COLO668 (cell line): ENCODE measurements around the gene FSTL4.

Experiments used
- DNase-seq: peaks from one replicate; lab custom pipeline; 2025; ENCODE audit not compliant: unreplicated experiment; lab: John Stamatoyannopoulos, UW

Gene FSTL4

DNA sequence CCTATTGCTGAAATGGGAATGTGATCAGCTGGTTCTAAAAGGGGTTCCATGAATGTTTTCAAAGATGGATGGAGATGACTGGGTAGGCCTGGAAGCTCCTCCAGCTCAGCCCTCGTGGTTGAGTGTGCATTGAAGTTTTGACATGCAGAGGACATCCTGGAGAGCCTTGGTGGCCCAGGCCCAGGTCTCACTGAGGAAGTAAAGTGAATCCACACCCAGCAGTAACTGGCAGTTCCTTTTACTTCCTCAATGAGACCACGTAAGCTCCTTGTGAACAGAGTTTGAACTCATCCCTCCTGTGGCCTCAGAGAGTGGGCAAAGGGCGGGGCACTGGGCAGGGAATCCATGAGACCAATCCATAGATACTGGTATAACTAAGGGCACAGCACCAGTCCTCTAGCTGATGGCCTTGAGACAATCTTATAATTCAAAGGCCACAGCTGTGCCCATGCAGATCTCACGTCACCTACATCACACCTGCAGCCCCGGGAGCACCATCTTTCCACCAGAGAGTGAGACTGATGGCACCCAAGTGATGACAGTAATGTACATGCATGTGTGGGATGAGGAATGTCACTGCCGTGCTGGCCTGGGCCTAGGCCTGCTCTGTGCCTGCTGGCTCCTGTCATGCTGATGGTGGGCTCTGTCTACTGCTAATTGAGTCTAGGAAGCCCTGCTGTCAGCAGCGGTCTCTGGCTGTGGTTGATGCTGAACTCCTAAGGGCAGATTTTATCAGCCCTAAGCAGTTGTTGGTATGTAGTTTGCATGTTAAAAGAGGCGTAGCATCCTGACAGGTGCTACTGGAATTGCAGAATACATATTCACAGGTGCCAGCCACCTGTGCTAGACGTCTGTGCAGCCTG, 257.8 kb downstream of the FSTL4 start:
- DNase-seq, result no peak

DNA sequence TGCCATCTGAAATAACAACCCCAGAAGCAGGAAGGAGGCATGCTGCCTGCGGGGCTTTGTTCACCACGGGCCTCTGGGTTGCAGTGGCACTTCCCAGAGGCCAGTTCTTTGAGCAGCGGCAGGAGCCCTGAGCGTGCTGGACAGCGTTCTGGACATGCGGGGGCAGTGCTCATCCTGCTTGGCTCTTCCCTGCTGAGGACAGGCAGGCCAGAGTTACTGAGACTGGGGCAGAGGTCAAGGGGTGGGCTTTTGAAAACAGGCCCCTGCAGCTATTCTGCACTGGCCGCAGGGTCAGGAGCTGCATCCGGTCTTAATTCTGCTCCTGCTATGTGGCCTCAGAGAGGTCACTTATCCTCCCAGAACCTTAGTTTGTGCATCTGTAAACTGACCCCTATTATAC, 258.6 kb downstream of the FSTL4 start:
- DNase-seq, result no peak

DNA sequence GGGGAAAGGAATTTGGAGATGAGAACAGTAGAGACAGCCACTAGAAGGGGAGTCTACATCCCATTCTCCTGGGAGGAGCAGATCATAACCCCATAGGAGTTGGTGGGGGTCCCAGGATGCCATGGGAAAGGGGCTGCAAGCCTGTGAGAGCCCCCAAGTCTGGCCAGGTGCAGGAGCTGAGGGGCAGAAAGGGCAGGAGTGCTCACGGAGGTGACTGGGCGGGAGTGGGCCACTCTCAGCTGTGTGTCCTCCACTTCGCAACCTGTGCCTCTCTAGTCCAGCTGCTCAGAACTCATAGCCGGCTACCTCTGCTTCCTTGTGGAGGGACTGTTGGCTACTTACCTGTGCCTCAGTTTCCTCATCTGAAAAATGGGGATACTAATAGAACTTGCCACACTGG, 263.9 kb downstream of the FSTL4 start:
- DNase-seq, result no peak

DNA sequence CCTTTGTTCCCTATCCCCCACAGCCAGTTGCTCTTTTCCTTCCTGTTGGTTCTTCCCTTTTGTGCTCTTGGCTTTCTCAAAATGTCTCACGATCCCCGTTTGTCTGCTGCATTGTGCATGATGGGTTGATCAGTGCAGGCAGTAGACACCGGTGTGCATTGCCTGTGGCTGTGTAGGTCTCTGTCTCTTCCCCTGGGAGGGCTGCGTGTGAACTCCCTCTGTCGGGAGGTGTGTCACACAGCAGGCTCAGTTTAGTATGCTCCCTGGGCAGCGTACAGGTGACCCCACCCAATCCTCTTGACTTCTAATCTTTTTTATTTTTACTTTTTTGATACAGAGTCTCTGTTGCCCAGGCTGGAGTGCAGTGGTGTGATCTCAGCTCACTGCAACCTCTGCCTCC, 265.3 kb downstream of the FSTL4 start:
- no peak for DNase-seq

DNA sequence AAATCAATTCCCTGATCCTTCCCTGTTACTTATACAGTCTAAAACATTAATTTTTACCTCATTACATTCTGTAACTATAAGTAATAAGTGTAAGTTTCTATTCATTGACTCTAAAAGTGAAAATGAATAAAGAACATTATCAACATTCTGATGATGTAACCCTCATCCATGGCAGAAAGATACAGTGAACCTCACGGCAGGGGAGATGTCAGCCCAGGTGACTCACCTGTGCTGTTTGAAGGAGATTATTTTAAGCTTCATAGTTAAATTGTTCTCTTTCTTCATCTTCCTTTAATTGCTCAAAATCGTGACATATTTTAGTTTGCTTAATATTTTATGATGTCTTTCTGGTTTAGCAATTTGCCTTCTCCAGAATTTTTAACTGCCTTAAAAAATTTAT, 268.1 kb downstream of the FSTL4 start:
- DNase-seq, result no peak

DNA sequence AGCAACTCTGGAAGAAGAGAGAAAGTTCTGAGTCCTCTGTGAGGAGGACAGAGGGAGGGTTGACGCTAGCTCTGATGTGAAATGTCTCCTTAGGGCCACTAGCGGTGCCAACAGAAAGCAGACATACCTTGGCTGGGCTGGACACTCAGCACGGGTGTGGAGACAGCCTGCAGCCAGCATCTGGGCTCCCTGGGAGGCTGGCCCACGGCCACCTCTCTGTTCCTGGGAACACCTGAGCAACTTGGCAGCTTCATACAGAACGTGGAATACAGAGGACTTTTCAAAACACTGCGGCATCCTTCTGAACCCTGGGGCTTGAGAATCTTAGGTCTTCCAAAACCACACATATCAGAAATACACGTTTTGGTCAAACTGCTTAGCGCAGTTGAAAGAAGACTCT, 269.1 kb downstream of the FSTL4 start:
- DNase-seq, result no peak

DNA sequence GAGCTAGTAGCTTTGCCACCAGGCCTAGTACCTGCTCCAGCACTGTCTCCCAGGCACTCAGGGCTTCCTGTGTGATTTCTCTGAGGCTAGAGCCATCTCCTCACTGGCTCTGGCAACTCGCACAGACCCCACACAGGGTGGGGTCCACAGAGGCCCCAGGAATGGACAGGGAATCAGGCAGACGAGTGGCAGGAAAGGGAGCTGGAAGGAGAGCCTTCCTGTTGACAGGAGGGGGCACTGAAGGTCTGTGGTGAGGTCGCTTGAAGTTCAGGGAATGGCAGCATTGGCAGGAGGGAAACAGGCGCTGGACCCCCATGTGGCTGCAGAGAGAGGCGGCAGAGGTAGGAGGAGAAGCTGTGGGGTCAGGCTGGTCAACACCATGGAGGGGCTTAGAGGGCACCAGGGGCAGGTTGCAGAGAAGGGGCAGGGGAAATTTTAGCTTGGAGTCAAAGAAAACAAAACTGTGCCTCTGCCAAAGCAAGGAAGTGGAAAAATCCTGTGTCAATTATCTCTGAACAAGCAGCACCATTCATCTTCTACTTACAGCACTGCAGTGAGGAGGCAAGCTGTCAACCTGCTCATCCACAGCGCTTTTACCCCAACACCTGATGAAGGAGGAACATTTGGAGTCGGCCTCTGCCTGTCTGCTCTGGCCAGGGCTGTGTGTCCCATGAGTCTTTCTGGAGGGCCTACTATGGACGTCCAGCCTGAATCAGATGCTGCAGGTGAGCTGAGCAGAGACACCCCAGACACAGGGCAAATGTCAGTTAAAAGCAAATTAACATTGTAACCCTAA, 270.2 kb downstream of the FSTL4 start:
- DNase-seq, result no peak

DNA sequence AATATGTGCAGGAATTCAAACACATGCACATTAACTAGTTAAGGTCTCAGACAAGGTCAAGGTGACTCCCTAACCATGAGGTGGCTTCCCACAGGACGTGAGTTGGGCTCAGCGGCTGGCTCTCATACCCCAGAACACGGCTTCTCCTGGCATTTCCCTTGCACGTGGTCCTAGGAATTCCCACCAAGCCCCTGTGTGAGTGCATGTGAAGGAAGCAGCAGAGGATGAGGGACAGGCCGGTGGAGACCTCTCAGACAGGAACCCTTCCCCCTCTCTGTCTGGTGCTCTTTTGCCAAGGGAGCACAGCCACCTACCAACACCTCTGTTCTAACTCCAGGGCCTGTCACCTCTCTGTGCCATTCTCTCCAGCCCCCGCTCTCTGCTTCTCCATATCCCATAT, 271.0 kb downstream of the FSTL4 start:
- no peak for DNase-seq

DNA sequence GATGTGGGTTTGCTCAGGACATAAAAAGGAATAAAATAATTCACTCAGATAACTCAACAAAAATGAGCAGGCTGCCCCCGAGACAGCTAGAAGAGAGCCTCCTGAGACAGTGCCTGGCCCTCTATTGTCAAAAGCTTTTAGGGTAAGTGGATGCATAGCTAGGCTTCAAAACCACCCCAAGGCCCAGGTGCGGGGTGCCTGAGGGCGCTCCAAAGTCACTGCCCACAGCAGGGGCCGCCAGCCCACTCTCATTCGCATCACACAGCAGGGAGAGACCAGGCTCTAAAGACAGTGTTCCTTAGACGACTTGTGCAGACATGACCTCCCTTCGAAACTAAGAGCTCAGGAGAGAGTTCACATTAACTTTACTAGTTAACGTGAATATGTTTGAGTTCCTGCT, 271.5 kb downstream of the FSTL4 start:
- no peak for DNase-seq

DNA sequence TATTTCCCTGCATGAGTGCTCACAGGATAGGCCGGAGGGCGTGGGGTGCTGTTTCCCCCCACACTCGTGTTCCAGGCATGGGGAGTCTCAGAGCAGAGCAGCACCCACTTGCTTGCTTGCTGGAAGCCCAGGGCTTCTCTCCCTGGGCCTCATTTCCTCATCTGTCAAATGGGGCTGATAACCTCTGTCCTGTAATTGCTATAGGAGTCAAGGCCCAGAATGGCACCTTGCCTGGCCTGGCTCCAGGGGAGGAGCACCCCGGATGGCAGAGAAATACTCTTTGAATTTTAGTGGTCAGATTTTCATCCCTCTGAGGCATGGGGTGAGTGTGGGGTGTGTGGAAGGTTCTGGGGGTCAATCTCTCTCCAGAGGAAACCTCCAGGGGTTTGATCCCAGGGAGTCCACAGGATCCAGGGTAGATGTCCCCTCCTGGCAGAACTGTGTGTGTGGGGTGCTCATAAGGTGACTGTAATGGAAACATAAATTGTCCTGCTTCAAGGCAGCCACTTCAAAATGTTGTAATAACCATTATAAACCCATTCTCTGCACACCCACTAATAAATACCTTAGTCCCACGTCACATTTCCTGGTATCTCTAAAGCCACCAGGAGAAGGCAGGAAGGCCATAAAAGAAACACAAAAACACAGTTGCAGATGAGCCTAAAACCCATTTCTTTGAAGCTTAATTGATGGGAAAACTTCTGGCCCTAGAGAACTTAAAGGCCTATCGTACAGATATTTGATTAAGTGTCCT, 272.2 kb downstream of the FSTL4 start:
- DNase-seq, result no peak

DNA sequence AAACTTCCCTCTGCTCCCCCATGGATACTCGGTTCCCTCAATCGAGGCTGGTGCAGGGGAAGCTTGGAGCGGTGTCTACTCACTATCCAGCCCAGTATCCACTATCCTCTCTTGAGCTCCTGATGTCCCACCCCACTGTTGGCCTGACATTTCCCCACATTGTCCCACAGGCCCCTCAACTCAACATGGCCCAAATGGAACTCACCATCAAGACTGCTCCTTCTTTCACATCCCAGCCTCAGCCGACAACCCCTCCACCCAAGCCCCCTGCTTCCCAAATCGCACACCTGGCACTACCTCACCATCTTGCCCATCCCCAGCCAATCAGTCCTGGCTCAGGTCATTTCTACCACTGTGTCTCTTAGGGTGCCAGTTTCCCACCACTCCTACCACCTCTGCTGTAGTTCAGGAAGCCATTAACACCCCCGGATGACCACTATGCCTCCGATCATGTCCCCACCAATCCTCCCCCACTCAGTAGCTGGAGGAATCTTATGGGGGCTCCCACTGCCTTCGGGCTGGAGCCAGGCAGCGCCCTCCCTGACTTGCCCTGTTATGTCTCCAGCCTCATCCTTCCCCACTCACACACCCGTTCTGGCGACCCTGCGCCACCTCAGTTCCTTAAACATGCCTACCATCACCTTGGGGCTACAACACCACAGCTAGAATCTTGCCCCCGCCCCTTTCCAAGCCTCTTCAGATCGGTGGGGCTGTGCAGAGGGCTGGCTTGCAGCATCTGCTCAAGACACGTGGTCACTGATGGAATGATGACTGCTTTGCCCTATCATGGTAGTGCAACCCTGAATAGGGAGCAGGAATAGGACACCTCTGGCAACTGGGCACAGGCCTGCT, 273.6 kb downstream of the FSTL4 start:
- no peak for DNase-seq

DNA sequence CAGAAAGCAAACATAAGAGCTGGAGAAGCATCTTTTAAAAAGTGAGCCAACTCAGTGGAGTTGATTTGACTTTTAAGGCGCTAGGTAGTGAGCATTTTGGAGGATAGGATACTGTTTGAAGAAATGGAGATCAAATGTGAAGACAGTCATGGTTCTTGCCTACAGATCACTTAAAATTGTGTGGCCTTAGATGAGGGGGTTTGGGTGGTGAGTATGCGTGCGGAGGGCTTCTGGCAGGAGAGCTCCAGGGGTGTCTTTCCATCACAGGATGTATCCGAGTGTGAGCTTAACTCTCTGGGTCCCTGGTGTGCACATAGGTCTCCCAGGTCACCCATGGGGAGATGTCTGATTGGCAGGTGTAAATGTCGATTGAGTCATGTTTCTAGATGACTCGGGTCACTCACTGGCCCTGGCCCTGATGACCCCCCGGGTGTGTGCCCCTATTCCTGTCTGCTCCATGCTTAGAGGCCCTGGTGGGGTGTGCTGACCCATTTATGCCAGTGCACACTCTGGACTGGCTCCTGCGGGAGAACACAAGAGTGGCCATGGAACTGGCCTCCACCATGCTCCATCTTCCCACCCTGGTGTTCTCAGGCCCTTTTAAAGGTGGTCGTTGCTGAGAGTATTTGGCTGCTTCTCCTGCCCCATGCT, 274.4 kb downstream of the FSTL4 start:
- DNase-seq, result no peak

DNA sequence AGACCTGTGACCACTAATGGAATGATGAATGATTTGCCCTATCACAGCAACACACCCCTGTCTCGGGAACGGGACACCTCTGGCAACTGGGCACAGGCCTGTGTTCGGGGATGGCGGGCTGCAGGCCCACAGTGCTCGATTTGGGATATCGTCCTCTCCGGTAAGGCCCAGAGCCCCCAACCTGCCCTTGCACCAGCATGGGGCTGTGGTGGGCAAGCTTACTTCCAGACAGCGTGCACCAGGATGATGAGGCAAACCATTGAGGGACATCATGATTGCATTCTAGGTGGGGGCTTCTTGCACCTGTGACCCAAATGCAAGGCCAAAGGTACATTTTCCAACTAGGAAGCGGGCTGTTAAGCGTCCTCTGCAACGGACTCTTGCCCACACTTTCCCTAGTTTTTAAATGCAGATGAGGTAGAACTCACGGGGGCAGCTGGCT, 275.4 kb downstream of the FSTL4 start:
- no peak for DNase-seq

DNA sequence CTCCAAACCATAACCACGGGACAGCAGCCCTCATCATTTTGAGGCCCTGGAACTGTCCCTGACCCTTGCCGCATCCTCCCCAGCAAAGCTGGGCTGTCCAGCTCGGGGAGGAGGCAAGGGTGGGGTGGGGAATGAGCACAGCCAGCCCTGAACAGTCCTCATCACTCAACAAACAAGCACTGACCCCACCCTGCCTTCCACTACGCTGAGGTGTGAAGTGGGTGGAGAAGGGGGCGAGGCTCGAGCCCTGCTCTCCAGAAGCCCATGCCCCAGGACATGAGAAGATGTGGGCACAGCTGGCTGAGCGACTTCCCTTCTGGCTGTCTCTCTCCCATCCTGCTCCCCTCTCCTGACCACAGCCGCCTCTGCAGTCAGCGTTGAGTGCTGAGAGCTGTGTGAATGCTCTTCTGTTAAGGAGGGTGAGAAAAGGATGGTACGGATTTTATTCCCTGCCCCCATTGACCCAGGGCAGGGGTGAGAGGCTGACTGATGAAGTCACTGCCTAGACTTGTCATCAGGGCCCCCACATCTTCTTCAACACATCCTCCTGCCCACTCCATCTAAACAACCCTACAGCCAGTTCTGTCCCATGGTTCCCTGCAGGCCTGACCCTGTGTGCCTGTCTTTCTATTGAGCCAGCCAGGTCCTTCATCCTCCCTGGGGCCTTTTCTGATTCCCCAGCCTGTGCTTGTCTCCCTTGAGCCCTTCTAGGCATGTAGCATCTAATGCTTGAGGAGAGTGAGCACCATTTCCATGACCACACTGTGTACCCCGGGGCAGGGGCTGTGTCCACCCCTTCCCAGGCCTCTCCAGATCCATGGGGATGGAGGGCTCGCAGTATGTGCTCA, 276.0 kb downstream of the FSTL4 start:
- no peak for DNase-seq

DNA sequence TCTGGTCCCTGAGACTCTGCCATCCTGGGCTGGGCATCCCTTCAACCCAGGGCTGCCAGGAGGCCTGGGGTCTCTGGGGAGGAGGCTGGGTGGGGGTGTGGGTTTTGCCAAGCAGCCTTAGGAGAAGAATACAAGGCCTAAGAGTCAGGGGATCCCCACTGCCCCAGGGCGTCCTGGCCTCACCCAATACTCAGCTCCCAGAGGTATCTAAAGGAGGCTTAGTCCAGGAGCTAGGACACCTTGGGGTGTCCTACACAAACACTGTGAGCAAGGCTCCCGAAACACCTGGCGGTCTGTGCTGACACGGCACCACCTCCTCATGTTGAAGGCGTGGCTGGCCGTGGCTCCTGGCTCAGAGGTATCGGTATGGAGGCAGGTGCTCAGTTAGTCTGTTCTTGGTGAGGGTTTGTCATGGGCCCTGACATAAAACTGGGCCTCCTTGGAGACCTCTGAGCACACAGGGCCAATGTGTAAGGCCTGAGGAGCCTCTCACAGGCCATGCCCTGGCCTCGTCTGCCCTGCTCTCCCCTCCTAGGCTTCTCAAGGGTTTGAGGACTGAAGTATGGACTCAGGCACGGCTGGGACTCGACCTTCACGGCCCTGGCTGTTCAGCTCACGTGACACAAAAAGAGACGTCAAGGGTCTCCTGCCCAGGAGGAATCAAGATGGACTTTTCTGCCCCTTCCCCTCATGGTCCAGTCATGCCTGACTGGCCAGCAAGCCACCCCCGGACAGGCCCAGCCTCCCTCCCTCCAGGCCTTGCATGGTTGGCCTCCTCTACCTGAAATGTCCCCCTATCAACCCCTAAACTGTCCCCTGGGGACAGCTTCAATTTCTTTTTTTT, 277.3 kb downstream of the FSTL4 start:
- DNase-seq, result no peak

DNA sequence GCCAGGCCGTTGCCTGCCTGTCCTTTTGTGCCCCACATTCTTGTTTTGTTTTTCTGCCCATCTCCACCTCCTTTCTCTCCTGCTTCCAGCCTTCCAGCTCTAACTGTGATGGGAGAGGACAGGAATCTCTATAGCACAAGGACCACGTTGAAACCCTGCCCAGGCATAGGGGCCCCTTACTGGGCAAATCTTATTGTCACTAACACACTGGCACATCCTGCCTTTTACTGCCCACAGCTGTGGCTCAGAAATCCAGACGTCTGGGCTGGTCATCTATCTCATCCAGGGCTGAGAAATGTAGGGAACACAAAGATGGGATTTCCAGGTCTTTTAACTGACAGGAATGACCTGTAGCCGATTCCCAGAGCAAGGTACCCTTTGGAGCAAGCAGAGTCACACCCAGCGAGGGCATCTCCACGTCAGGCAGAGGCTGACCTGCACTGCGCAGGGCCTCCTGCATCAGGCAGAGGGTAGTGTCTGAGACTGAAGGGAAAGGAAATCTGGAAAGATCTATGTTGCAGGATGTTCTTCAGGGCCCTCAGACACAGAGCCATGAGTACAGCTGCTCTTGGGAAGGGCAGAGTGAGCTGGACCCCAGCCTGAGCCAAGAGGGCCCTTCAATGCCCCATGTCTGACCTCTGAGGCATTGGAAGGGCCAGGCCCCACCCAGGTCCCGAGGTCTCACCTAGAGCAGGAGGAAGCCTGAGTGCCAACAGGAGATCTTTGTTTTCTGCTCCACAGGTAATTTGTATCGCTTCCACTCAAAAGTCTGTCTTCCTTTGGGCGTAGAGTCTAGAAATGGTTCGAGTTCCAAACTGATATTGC, 278.8 kb downstream of the FSTL4 start:
- no peak for DNase-seq

DNA sequence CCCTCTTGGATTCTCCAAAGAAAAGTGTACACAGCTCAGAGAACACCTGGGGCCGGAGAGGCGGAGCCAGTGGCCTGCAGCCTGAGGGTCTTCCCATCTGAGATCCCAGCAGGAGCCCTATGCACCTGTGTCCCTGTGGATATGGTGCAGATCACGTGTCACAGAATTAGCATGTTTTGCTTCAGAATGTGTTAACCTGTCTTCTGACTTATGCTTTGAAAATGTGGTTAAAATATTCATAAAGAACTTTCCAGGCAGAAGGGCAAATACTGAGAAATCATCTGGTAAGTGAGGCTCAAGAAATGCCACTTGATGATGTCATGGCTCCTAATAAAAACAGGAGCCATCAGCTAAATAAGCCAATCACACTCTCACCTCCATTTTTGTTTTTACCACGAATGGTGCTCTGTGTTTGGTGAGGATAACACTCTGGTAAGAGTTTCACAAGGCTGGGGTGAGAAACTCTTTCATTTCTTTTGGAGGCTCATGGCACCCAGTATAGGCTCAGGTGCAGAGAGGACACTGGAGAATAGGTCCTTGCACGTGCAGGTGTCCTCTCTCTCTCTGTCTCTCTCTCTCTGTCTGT, 279.8 kb downstream of the FSTL4 start:
- DNase-seq, result no peak
